GM18511 (cell line): ENCODE measurements around the gene MAP3K7.
"Not testable (repeated sequence)": the region's sequence is repeated elsewhere in the genome, so short reads cannot be mapped to it uniquely, and the experiment has no call there.

Source experiments
- ATAC-seq: cut with Tn5 transposase; IDR thresholded peaks from one replicate; pipeline ENCODE4 v1.9.1; 2021; ENCODE audit warnings: mild to moderate bottlenecking, moderate library complexity; ENCODE audit not compliant: unreplicated experiment

MAP3K7 gene

DNA sequence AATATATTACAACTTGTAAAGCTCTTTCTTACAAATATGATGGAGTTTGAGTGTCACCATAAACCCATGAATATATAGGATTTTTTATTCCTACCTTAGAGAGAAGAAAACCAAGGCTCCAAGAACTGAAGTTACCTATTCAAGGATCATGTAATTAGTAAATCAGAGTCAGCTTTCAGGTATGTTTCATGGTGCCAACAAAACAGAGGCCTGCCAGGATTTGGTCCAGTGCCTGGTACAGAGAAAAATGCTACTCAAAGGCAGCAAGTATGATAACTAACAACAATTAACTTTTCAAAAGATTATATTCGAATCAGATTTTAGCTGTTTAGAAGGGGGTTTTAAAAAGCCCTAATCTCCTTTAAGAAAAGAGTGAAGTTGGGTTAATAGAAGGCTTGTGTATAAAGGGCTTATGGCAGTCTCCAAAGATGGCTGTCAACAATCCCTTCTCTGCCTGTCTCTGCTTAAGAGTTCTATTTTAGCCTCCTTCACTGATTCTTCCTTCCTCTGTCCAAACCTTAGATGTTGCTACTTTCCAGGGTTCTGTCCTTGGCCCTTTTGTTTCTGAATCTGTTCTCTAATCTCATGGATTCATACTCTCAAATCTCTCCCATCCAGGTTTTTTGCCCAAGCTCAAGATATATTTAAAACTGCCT lies 7.8 kb downstream of the MAP3K7 start:
- no peak for ATAC-seq

DNA sequence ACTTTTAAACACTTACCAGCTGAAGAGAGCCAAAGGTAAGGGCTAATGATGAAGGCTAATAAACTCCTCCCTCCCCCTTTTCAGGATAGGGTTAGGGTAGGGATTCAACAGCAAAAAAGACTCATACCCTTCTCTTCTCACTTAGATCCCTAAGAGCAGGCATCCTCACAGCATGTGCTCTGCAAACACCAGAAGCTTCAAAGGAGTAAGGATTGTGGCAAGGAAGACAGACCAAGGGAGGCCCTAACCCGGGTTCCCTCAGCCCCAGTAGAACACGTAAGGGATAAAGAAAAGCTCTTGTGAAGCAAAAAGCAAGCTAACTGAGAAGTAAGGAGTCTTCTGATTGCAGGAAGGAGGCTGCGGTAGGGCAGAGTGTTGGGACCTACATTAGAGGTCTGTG lies 11.6 kb downstream of the MAP3K7 start:
- no peak for ATAC-seq

DNA sequence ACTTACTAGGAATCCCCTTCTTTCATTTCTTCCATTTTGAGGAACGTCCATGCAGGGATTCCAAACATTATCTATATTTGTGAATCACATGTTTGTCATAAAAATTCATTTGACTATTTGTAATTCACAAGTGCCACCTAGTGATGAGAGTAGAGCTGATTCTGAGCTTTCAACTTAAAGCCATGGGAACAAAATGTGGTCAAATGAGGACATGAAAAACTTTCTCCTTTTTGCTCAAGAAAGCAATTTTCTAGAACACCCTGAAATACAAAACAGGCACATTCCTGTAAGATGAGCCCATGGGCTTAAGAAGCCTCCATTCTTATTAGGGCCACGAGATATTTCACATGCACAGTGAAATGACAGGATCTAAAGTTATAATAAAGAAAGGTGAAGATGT lies 12.3 kb downstream of the MAP3K7 start:
- no peak for ATAC-seq

GRCh38 chr6:90573624-90574023 lies 13.2 kb downstream of the MAP3K7 start:
- no peak for ATAC-seq

- no peak for ATAC-seq
These were observed 14.0 kb downstream of the MAP3K7 start for GRCh38 chr6:90572856-90573255.

- no peak for ATAC-seq
These were observed 17.6 kb downstream of the MAP3K7 start for GRCh38 chr6:90569223-90569622.

DNA sequence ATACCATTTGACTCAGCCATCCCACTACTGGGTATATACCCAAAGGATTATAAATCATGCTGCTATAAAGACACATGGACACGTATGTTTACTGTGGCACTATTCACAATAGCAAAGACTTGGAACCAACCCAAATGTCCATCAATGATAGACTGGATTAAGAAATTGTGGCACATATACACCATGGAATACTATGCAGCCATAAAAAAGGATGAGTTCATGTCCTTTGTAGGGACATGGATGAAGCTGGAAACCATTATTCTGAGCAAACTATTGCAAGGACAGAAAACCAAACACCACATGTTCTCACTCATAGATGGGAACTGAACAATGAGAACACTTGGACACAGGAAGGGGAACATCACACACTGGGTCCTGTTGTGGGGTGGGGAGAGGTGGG lies 19.2 kb downstream of the MAP3K7 start:
- not testable (repeated sequence) for ATAC-seq

- not testable (repeated sequence) for ATAC-seq
These were observed 24.5 kb downstream of the MAP3K7 start for GRCh38 chr6:90562341-90562740.

- no peak for ATAC-seq
These were observed 26.9 kb downstream of the MAP3K7 start for GRCh38 chr6:90559931-90560330.

DNA sequence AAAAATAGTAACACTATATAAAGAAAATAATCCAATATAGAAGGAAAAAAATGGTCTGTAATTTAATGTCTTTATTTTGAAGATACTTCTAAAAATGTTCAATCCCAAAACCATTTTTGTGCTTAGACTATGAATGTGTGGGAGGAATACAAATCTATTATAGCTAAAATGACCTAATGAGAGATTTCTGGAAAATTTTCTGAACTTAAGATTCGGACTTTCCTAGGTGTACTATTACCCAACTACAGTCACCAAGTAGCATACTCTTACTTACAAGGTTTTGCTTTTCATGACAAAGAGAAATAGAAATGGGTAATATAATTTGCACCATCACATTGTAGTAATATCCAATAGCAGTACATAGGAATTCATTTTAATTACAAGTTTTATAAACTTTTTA lies 29.9 kb downstream of the MAP3K7 start:
- no peak for ATAC-seq

GRCh38 chr6:90547991-90548390 lies 38.9 kb downstream of the MAP3K7 start:
- no peak for ATAC-seq

DNA sequence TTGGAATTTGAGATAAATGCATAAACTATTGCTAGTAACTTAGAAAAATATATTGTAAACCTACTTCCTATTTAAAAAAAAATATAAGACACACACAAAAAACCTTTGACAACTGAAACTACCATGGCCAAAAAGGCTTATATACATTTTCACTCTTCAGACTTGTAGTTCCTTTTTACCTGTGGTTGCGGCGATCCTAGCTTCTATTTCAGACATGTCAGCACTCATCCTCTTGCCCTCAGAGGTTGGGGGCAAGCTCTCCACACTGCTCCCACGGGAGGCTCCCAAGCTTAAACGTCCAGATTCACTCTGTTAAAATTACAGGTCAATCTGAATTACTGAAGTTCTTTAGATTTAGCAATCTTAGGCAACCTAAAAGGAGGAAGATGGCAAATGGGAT lies 39.8 kb downstream of the MAP3K7 start:
- ATAC-seq = no peak

DNA sequence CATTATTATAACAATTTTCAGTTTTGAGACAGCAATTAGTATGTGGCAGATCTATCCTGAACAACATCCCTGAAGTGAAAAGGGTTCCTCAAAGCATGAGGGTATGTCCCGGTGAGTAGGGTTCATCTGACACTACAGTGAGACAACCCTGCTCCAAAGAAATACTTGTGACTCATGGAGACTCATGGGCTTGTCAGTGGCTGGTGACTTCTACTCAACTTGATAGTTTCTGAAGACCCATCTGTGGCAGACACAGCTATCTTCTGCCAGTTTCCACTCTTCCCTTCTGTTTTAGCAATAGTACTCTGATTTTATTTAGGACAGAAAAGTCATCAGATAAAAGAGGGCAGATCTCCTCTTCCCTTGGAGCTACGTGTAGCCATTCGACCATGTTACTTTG lies 41.4 kb downstream of the MAP3K7 start:
- no peak for ATAC-seq

DNA sequence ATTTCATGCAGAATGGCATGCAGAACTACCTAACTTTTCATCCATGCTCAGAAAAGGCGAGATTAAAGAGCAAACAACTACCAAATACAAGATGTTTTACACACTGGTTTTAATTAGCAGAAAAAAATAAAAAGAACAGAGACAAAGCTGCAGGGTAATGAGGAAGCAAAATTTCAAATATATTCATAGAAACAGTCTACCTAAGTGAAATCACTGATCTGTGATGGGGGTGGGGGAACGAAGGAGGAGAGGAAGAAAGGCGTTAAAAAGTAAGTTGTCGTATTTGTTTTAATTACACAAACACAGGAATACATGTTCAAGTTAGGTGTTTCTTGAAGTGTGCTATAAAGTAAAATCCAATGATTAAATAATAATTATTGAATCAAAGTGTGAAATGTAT lies 42.1 kb downstream of the MAP3K7 start:
- no peak for ATAC-seq

GRCh38 chr6:90544081-90544480 lies 42.8 kb downstream of the MAP3K7 start:
- ATAC-seq = no peak

- no peak for ATAC-seq
These were observed 45.7 kb downstream of the MAP3K7 start for GRCh38 chr6:90541221-90541620.

DNA sequence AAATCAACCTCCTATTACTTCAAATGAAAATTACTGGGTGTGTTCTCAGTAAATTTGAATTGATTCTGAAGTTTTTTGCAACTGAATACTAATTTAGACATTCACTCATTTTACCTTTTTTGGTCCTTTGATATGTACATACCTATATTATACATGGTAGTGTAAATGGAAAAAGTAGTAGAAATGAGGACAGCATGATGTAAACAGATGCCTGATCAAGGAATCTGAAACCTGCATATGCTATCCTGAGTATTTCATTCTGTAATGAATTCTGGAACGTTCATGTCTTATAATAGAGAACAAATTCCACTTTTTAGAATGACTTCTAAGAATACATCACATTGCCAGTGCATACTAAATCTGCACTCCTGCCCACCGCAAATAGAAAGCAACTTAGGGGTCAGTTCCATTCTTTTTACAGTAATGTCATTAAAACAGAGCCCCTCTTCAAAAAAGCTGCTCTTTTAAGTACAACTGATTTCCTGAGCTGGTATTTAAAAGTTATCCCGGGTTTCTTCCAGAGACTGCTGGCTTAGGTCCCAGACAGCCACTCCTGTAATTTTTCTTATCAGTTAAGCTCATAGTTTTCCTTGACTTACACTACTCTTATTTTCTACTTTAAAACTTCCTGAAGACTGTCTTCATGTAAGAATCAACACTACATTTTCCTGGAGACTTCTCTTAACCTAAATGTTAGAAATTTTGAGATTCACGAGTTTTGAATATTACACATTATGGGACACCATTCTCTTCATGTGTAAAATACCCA lies 48.4 kb downstream of the MAP3K7 start:
- no peak for ATAC-seq

DNA sequence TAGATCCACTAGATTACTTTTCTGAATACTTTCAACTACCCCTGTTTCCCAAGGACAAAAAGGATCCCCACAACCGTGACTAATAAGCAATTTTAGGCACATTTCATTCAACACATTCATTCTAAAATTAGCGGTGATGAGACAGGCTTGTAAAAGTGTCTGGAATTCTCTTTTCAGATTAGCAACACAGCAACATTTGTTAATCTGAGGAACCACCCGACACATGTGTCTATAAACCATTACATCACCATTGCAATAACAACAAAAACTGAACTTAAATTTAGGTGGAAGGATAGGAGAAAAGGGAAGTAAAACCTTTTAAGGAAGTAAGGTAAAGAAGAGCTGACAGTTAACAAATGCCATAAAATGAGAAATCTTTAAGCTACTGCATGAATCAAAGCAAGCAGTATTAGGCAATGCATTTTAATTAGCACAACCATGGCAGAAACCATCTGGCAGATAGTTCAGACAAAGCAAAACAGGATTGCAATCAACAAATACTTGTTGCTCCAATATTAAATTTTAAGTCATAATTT lies 49.1 kb downstream of the MAP3K7 start:
- peak; percentile 82 for ATAC-seq

DNA sequence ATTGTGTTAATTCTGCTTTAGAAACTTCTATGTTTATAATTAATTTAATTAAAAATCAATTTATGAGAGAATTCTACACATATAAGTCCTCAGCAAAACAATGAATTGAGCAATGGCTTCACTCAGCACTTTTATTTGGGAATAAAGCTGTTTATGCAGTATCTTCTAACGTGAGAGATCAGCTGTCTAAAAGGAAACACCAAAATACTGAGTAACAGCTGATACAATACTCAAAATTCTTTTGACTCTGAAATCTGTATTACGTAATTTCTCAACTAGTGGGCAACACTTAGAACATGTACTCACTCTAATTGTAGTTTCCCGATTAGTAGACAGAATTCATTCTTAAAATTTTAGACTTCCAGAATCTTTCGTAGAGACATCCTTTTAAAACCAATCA lies 49.8 kb downstream of the MAP3K7 start:
- ATAC-seq = no peak

DNA sequence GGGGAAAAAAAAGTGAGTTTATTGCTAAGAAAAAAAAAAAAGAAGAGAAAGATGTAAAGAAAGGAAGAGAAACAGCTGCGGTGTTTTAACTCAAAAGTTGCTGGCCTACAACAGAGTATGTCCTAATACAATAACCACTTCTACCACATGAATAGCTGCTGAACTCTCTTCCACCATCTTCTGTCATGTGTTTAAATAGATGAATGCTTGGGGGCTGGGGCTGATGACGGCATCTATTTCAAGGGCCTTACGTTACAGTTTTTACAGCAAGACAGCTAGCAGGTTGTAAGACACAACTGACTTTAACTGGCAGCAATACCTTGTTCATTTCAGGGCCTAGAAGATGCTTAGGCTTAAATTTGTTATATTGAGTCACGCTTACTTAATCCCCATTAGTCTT lies 50.4 kb downstream of the MAP3K7 start:
- ATAC-seq = no peak

GRCh38 chr6:90534337-90535025 lies 52.4 kb downstream of the MAP3K7 start:
- no peak for ATAC-seq
